HG03575 (cell line): Measurements from ENCODE around the gene FKBP11.
"Not testable (repeated sequence)": the region's sequence is repeated elsewhere in the genome, so short reads cannot be mapped to it uniquely, and the experiment has no call there.

Experiments
- ATAC-seq: cut with Tn5 transposase; IDR thresholded peaks from one replicate; pipeline ENCODE4 v1.9.1; 2021; ENCODE audit not compliant: unreplicated experiment, insufficient number of reproducible peaks, low FRiP score; ENCODE audit errors: extremely low read depth

The FKBP11 gene

DNA sequence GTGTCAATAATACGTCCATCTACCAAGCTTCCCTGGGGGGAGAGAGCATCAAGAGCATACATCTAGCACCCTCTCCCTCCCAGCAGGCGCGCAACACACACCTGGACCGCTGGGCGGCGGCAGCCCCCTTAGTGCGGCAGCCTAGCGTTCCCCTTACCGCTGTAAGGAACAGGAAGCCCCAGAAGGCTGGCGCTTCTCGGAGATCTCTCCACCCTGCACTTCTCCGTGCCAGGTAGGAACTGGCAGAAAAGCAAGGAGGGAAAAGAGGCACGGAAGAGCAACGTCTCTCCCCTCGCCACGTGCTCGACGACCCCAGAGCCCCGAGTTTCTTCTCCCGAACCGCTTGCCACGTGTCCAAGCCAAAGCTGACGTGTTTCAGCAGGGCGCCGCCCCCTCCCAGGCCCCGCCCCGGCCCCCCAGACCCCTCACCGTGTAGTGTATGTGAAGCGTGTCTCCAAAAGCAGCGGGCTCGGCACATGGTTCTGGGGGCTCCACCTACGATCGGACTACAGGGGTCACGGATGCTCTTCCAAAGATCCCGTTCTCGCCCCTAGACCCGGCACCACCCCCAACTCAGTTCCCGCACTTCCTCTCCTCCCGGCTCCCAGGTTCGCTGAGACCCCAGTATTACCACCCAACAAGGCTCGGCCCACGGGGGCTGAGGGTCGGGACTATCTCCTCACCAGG, 532 bp downstream of the FKBP11 start:
- ATAC-seq, result no peak

DNA sequence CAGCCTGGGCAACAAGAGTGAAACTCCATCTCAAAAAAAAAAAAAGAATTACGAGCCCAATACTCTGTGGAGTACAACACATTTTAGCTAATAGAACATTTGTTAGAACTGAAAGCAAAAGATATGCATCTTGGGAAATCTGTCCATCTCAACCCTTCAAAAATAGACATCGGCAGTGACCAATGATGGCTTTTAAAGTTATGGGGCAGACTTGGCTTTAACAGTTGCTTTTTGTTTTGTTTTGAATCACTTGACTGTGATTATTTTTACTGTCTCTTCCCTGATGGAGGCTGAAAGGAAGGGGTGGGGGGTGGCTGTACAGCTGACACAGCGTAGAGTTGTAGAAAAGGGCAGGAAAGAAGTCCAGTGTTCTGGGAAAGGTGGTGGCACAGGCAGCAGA, 2.2 kb downstream of the FKBP11 start:
- ATAC-seq, result no peak

DNA sequence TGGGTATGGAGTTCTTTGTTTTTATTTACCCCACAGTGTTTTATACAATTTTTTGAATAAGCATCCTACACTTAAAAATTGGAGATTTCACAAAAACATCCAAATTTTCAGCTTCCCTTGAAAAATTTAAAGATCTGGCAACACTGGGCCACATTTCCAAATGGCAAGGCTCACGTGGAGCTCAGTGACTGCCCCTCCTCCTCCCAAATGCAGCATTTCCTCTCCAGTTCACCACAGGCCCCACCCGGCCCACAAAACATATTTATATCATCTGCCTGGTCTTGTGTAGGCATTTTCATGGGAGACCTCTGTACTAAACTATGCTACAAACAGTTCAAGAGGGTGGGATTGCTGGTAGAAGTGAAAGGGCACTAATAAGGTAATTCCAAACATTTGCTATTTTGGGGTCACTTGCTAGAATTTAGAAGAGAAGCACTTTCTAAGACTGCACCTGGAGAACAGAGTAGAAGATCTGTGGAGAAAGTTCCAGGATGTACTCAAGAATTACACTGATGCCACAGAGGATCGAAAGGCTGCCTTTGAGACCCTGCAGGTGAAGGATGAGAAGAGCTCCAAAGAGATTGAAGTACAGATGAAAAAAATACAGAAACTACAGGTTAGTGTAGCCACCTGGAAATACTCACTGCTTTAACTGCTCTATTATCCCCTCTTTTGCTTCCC, 7.3 kb downstream of the FKBP11 start:
- ATAC-seq, result no peak

DNA sequence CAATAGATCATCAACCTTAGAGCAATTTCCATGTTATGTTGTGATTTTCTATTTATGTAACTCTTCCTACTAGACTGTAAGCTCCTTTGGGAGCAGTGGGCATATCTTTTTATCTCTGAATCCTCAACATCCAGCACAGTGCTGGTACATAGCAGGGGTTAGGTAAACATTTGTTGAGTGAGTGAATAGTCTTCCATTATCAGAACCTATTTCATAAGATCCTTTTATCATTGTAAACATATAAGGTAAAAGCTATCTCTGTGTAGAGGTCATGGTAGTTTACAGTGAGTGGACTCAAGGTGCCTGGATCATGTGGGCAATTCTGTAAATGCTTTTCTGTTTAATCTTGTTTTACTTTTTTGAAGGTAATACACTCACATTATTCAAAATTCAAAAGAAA, 15.1 kb downstream of the FKBP11 start:
- ATAC-seq, result no peak

DNA sequence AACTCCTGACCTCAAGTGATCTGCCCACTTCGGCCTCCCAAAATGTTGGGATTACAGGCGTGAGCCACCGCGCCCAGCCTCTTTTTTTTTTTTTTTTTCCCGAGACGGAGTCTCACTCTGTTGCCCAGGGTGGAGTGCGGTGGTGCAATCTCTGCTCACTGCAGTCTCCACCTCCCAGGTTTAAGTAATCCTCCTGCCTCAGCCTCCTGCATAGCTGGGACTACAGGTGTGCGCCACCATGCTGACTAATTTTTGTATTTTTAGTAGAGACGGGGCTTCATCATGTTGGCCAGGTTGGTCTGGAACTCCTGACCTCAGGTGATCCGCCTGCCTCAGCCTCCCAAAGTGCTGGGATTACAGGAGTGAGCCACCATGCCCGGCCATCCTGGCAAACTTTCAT, 15.6 kb downstream of the FKBP11 start:
- not testable (repeated sequence) for ATAC-seq

DNA sequence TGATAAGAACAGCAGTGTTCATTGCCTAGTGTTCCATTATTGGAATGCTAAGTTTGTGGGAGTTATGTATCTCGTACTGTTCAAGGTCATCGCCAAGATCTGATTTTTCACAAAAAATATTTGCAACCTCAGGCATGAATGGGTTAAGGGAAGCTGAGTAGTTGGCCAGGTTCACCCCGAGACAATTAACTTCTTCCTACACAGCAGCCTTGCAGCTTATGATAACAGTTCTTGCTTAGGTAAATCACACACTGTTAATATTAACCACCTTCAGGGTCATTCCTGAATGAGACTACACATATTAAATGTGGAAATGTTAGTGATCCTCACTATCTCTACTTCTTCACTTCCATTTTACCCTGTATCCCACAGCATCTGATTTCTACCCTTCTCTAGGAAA, 18.0 kb downstream of the FKBP11 start:
- ATAC-seq, result no peak

DNA sequence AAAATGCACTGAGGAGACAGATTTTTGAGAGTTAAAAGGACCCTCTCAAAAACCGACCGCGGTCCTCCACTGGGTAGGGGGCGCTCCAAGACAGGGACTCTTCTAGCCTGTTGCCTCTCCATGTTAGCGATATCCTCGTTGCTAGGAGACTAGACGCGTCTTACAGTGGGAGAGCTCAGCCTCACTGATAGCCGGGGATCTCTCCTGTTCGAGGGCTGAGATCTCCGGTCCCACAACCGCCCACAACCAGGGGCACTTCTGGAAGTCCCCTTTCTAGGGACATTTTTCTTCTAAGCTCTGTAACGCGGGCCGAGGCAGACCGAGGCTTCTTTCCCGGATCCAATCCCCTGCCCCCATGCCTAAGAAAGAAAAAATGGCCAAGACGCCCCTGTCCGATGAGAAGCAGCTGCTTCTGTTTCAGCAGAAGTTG, 21.3 kb downstream of the FKBP11 start:
- no peak for ATAC-seq

DNA sequence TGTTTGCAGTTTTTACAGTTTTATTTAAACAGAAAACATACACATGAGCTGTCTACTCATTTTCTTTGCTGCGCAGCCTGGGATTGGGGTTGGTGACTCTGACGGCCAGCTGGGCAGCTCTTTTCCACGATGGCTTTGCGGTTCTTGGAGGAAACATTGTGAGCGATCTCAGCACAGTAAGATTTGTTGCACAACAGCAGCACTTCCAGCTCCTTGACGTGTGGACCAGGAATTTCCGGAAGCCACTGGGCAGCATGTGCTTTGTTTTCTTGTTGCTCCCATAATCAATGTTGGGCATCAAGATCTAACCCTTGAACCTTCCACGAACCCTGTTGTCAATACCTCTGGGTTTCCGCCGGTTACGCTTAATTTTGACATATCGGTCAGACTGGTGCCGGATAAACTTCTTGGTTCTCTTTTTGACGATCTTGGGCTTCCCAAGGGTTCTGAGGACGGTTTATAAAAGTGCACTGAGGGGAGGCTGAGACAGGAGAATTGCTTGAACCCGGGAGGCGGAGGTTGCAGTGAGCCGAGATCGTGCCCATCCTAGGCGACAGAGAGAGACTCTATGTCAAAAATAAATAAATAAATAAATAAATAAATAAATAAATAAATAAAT, 21.8 kb downstream of the FKBP11 start:
- no peak for ATAC-seq

DNA sequence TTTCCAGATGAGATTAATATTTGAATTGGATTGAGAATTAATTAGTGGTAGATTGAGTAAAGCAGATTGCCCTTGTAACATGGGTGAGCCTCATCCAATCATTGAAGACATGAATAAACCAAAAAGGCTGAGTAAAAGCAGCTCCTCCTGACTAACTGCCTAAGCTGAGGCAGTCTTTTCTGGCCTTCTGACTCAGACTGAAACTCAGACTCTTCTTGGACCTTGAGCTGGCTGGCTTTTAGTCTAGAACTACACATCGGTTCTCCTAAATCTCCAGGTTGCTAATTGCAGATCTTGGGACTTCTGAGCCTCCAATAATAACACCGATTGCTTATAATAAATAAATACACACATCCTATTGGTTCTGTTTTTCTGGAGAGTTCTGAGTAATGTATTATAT, 24.0 kb downstream of the FKBP11 start:
- ATAC-seq, result no peak

DNA sequence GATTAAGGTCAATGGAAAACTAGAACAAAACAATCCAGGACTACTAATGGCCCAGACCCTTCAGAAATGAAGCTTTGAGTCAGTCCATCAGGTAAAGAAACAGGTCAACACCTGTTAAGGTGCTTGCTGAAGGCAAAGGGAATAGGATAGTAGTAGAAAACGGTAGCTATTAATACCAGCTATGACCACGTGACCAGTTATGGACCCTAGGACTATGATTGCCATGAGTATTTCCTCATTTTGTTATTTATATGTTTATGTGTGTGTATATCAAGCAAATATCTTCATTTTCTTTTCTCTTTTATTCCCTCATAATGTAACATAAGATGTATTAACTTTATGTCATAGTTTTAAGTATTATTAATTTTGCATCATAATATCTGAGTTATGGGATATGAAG, 25.6 kb downstream of the FKBP11 start:
- ATAC-seq, result no peak

DNA sequence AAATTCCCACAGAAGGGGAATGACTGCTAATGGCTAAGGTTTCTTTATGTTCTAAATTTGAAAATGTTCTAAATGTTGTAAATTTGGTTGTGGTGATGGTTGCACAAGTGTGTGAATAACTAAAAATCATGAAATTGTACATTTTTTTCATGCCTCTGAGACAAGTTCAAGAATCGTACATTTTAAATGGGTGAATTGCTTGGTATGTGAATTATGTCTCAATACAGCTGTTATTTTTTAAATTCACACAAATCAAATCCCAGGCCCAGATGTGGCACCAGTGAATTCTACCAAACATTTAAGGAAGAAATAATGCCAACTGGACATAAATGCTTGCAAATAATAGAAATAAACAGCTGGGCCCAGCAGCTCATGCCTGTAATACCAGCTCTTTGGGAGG, 31.0 kb downstream of the FKBP11 start:
- no peak for ATAC-seq

DNA sequence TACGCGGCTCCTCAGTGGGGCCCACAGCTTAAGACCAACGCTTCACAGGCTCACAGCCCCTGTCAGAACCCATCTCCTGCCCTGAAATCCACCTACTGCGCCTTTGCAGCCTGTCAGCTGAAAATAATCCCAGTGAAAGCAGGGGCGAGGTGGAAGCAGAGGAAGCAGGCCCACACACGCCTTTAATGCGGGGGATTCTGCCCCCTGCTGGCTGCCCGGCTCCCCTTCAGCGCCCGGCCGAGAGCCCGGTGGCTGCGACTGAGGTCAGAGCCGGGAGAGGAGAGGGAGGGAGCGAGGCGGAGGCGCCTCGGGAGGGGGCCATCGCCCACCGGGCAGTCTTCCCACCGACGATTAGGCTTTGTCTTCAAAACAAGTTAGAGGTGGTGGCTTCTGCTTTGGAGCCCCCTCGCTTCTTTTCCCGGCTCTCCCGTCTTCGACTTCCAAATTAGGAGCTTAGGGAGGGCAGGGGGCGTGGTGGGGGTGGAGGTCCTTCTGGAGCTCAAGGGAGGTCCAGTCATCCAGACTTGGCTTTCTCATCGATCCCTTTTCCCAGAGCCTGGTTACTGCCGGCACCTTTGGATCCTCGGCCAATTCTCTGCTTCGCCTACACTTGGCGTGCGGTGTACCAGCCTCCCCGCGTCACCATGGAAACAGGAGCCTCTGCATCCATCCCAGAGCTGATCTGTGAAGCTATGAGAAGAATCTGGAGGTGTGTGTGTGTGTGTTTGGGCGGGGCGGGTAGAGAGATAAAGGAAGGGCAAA, 34.5 kb downstream of the FKBP11 start:
- no peak for ATAC-seq

DNA sequence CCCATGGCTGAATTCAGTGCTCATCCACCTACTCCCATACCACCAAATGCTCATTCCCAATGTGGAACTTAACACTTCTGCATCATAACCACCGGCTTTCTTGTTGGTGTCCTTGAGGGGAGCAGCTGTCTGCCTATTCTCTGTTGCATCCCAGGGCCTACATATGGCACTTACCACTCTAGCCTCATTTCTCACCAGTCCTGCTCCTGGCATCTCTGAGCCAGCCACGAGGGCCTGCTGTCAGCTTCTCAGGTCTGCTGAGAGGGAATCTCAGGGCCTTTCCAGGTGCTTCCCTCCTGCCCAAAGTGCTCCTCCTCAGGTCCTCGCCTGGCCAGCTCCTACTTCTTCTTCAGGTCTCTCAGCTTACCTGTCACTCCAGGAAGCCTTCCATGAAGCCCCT, 35.6 kb downstream of the FKBP11 start:
- ATAC-seq, result no peak

DNA sequence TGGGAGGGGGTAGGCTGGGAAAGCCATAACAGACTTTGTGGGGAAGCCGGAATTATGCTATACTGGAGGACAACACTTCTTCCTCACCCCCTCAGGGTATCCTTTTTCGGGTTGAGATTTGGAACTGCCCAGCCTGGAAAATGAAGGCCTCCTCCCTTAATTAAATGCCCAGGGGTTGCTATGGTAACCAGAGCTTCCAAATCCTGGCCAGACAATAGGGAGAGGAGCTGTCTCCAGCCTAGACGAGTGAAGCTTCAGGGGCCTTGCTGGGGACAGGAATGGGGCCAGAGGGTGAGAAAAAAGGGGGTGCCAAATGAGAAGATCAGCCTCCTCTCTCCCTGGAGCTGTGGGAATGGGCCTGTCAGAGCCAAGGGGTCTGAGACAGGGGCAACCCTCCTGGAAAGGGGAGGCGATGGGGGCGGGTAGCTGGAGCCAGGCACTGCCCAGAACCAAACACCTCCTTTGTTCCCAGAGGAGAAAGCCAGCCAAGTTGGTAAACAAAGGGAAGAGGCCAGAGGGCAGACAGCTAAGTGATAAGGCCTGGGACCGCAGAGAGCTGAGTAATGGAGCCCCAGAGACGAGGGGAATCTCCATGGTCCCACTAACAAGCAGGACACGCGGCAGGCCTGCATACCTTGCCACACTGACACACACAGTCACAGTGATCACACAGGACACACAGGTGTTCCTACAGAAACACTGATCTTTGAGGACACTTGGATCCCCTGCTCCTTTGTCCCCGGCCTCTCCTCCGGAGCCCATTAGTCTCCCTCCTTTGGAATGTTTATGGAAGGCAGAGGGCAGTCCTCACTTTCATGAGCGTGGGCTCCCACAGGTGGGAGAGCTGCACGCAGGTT, 41.8 kb downstream of the FKBP11 start:
- no peak for ATAC-seq

DNA sequence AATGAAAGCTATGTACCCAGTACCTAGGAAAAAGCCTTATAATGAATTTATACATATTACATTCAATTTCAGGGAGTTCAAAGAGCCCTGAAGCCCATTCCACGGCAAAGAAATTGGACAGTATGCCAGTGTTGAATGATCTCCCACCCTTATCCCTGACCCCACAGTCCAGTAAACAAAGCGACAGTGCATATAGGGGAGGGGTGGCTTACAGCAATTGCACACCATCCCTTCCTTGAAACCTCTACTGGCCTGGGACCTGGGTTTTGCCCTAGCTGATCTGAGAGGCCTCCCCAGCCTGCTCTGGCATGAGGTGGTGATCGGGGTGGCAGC, 42.4 kb downstream of the FKBP11 start:
- ATAC-seq, result no peak

DNA sequence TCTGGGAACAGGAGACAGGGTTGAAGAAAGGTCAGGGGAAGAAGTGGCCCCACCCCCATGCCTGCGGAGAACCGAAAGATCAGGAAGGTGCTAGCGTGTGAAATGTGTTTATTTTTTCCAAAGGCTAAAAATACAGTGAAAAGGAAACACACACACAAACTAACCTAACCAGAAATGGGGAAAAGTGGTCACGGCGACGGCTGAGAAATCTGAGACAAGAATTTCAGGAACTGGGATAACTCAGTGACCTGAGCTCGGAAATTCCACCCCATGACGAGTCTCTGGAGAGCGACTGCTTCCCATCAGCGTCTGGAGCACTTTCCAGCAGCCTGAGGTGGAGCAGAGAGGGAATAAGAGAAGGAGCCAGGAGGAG, 43.0 kb downstream of the FKBP11 start:
- ATAC-seq, result no peak

DNA sequence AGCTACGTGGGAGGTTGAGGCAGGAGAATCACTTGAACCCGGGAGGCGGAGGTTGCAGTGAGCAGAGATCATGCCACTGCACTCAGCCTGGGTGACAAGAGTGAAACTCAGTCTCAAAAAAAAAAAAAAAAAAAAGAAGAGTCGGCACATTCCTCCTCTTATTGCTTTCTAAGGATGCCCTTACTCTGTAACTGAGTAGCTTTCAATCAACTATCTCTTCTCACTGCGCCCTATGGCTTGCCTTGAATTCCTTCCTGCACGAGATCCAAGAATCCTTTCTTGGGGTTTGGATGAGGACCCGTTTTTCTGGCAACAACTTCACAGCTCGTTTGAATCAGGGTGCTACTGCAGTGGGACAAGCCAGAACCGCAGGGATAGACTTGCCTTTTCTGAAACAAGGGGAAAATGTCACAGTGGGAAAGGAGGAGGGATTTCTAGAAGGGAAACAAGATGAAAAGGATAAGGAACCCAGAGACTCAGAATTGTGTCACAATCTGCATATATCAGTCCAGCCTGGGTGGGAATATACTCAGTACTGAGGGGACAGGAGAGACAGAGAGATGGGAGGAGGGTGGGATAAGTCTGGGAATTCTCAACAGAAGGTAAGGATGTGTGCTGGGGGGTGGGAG, 43.5 kb downstream of the FKBP11 start:
- ATAC-seq, result no peak

DNA sequence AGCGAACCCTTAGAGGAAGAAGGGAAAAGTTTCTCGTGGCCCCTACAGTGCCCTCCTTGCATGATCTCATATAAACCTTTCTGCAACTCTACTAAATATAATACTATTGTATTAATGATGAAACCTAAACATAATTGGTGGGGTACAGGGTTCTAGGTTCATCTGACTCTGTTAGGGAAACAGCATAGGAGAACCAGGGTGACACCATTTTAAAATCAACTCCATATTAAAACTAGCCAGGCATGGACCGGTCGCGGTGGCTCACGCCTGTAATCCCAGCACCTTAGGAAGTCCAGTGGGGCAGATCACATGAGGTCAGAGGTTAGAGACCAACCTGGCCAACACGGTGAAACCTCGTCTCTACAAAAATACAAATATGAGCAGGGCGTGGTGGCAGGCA, 44.6 kb downstream of the FKBP11 start:
- no peak for ATAC-seq

DNA sequence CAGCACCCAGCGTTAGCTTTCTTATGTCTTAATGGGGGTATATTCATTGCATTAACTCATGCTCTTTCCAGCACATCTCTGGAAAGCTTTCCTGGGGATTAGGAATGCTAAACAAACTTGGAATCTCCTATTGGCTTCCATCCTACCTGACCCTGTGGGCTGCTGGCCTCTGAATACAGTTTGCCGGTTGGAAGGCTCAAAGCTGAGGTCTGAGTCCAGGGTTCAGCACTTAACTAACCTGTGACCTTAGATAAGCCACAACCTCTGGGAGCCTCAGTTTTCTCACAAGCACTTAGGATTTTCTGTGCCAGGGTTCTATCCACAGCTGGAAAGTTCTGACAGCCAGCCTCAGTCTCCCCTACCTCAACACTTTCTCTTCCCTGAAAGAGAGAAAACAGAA, 46.7 kb downstream of the FKBP11 start:
- no peak for ATAC-seq
